Cardiac muscle cell (in vitro differentiated cells and primary cell): ENCODE measurements around the gene RUVBL2. TPM values are rescaled to one million over a fixed set of nuclear protein-coding genes. Genes with fewer than 3 reads are reported as not detected.

Experiments
- DNase-seq, 2 donors: peaks; one replicate each; pipeline versions ENCODE4 v3.0.0 to v3.0.0-alpha.2; 2010 to 2017; ENCODE audit warnings: low read depth in 1 of 2, low spot score in 1 of 2
- H3K27ac ChIP-seq: fragments of 200-600 bp; sonication (generic); 2 replicates; pipeline ENCODE4 v1.5.1; 2016
- H3K27me3 ChIP-seq: fragments of 200-600 bp; sonication (generic); 2 replicates; pipeline ENCODE4 v1.6.0; 2016; ENCODE audit warnings: control low read depth
- H3K36me3 ChIP-seq: fragments of 200-600 bp; sonication (generic); 2 replicates; pipeline ENCODE4 v1.5.1; 2016; ENCODE audit warnings: control low read depth
- H3K4me1 ChIP-seq: fragments of 200-600 bp; sonication (generic); 2 replicates; pipeline ENCODE4 v1.8.1; 2017; ENCODE audit warnings: low read depth, mild to moderate bottlenecking, mixed run types
- H3K4me3 ChIP-seq: fragments of 200-600 bp; sonication (generic); 2 replicates; pipeline ENCODE4 v1.5.1; 2016; ENCODE audit warnings: mild to moderate bottlenecking
- H3K9me3 ChIP-seq: fragments of 200-600 bp; sonication (generic); 2 replicates; pipeline ENCODE4 v1.5.1; 2017; ENCODE audit warnings: low read depth, mild to moderate bottlenecking, control low read depth
- polyA plus RNA-seq: library from polyadenylated mRNA; unstranded; fragments of >200 nt; fragmentation: Nextera tagmentation; extraction: Ambion mirVana; gene quantifications from 2 replicates; pipeline ENCODE4 v1.2.1, GENCODE V29; 2016
- total RNA-seq: library from RNA; depleted of rRNA; stranded (reverse); fragments of >200 nt; gene quantifications from 2 replicates; pipeline ENCODE4 v1.2.3, GENCODE V29; 2016
- TF ChIP-seq, protein P1 (sequence below): IDR thresholded peaks from 2 replicates; pipeline ENCODE4 v1.5.1; 2012; ENCODE audit warnings: low read depth, mild to moderate bottlenecking, low read length

Gene RUVBL2
- total RNA-seq: 240 and 294 TPM in 2 replicates
- polyA plus RNA-seq: 128 and 167 TPM in 2 replicates

DNA sequence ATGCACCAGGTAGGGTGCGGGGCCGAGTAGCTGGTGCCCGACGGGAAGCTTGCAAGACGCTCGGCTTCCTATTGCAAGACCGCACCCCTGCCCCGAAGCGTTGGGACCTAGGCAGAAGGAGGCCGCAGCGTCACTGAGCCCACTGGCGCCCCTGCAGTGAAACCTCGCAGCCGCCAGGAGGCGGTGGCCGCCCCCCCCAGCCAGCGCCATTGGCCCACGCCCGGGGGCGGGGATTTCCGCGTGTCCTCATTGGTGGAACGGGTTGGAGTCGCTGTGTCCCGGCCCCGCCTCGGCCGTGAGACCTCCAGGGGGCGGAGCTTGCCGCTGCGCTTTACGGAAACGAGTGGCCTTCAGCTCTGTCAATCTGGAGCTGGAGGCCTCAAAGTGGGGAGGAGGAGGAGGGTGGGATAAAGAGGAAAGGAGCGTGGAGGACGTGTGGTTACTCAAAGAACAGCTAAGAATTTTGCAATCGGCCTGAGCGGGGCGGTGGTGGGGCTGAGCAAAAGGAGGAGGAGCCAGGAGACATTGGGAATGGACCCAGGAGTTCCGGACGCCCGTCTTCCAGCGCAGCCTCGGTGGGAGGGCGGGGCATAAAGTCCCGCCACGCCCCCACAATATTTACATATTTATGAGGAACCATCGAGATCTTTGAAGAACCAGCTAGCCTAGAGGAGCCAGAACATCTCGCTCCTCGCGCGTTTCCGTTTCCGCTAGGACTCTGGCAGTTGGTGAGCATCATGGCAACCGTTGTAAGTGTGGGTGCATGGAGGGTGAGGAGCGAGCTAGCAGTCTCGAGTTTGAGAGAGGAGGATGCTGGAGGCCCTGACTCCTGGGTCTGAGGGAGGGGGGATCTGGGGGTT lies at the start of gene RUVBL2, which contains the start of gene GYS1:
Gene RUVBL2, plus strand, starts transcription at position 713 of the 860 bp plus-strand sequence. Its CDS starts 25 bp downstream, at position 738.
Gene GYS1, minus strand, starts transcription at position 135 of the 860 bp plus-strand sequence. CDS start 197 bp downstream, outside the sequence.
- Histone ChIP-seq H3K36me3 (peaks cover under 1% of the 10 kb centered on the region), H3K27ac (peak within 1 kb of the TSS; percentile 87), H3K27me3 (no peaks in the 10 kb centered on the region), H3K4me1 (peaks cover 15% of the 10 kb centered on the region), H3K9me3 (no peaks in the 10 kb centered on the region), H3K4me3 (peak within 1 kb of the TSS; percentile 63)
- DNase-seq: peak; percentile 100
- TF ChIP-seq, protein P1, sequence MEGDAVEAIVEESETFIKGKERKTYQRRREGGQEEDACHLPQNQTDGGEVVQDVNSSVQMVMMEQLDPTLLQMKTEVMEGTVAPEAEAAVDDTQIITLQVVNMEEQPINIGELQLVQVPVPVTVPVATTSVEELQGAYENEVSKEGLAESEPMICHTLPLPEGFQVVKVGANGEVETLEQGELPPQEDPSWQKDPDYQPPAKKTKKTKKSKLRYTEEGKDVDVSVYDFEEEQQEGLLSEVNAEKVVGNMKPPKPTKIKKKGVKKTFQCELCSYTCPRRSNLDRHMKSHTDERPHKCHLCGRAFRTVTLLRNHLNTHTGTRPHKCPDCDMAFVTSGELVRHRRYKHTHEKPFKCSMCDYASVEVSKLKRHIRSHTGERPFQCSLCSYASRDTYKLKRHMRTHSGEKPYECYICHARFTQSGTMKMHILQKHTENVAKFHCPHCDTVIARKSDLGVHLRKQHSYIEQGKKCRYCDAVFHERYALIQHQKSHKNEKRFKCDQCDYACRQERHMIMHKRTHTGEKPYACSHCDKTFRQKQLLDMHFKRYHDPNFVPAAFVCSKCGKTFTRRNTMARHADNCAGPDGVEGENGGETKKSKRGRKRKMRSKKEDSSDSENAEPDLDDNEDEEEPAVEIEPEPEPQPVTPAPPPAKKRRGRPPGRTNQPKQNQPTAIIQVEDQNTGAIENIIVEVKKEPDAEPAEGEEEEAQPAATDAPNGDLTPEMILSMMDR: peak; percentile 74

GRCh38 chr19:48945415-48945814 lies 48.3 kb upstream of the RUVBL2 start:
- DNase-seq: no peak

GRCh38 chr19:48945817-48946216 lies 47.9 kb upstream of the RUVBL2 start:
- TF ChIP-seq, protein P1: no peak
- H3K4me3 ChIP-seq: no peak overlapping the region
- no peak for DNase-seq
- H3K4me1 ChIP-seq: no peaks in the 10 kb centered on the region
- no peak overlapping the region for H3K27ac ChIP-seq
- H3K9me3 ChIP-seq: no peaks in the 10 kb centered on the region
- H3K27me3 ChIP-seq: no peaks in the 10 kb centered on the region
- no peaks in the 10 kb centered on the region for H3K36me3 ChIP-seq

More at GRCh38 chr19:48945415-48945814, 48.3 kb upstream of the RUVBL2 start:
- H3K9me3 ChIP-seq: no peaks in the 10 kb centered on the region
- no peaks in the 10 kb centered on the region for H3K27me3 ChIP-seq
- no peaks in the 10 kb centered on the region for H3K4me1 ChIP-seq
- no peak overlapping the region for H3K4me3 ChIP-seq
- no peaks in the 10 kb centered on the region for H3K36me3 ChIP-seq
- TF ChIP-seq, protein P1: no peak
- no peak overlapping the region for H3K27ac ChIP-seq

DNA sequence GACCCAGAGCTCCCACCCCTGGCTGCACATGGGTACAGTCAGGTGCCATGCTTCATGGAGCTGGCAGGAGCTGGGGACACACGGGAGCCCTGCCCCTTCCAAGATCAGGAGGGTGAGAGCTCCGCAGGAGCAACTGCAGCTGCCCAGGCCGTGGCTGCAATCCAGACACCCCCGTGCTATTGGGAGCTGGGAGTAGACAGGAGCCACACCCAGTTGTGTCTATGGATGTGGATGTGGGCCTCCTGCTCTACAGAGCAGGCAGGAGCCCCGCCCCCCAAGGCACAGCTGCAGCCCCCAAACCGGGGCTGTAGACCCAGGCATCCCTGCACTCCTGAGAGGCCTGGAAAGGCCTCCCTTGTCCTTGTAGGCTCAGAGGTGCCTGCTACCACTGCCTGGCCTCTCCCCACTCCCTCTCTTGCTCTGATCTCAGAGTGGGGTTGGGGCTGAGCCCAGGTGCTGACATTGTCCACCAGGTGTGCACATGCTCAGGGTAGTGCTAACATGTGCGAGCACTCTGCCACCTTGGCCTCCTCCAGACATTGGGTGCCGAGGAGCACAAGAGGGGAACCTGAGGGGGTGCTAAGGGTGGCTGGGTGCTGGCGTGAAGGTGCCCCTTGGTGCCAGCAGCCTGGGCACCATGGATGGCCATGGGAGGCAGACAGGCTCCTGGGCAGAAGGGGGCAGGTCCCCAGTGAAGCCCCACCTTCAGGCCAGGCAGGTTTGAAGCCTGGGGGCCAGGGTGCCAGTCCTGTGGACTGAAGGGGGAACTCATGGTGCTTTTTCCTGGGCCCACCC lies 47.0 kb upstream of the RUVBL2 start:
- Histone ChIP-seq H3K36me3 (no peaks in the 10 kb centered on the region), H3K27ac (no peak overlapping the region), H3K27me3 (no peaks in the 10 kb centered on the region), H3K4me3 (no peak overlapping the region), H3K9me3 (no peaks in the 10 kb centered on the region), H3K4me1 (no peaks in the 10 kb centered on the region)
- TF ChIP-seq, protein P1: no peak
- no peak for DNase-seq

DNA sequence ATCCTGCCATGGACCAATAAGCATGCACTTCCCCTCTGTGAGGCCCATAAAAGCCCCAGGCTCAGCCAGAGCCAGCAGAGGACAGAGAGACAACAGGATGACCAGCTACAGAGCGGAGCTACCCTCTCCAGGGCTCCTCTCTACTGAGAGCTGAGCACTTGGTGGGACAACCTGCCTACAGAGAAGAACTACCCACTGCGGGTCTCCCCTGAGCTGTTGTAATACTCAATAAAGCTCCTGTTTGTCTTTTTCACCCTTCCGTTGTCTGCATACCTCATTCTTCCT lies 46.5 kb upstream of the RUVBL2 start:
- TF ChIP-seq, protein P1: no peak
- no peak overlapping the region for H3K27ac ChIP-seq
- no peak overlapping the region for H3K4me3 ChIP-seq

More for the DNA sequence above, 46.5 kb upstream of the RUVBL2 start:
- H3K9me3 ChIP-seq: no peaks in the 10 kb centered on the region
- no peaks in the 10 kb centered on the region for H3K27me3 ChIP-seq
- H3K4me1 ChIP-seq: no peaks in the 10 kb centered on the region
- DNase-seq: no peak
- no peaks in the 10 kb centered on the region for H3K36me3 ChIP-seq
